Astrocyte of the cerebellum (primary cell): ENCODE results near the gene BBS9.
A peak's percentile ranks its signal among the peaks of the same experiment; 100 is the strongest.

Experiments
- DNase-seq: peaks from one replicate; pipeline ENCODE4 v3.0.0-alpha.2; 2011; ENCODE audit warnings: low read depth
- H3K4me3 ChIP-seq: 2 replicates; pipeline ENCODE4 v1.5.1; 2011; ENCODE audit warnings: mild to moderate bottlenecking, low read depth, low read length, moderate library complexity
- CTCF ChIP-seq: IDR thresholded peaks from 2 replicates; pipeline ENCODE4 v1.5.1; 2012; ENCODE audit warnings: low read length, low read depth, moderate library complexity, mild to moderate bottlenecking; ENCODE audit errors: missing control alignments
- in situ Hi-C: cut with HindIII; loops from 2 replicates; pipeline ENCODE4 v1.10.0; 2017; ENCODE audit warnings: low sequenced_read_pairs

The BBS9 gene

GRCh38 chr7:33143996-33144718 is 14.8 kb downstream of the BBS9 start:
- H3K4me3 ChIP-seq = no peak overlapping the region
- peak; percentile 80 for DNase-seq
- in situ Hi-C loops = no loop called here
- TF ChIP-seq CTCF = no peak

GRCh38 chr7:33145156-33145555 is 15.8 kb downstream of the BBS9 start:
- DNase-seq = no peak
- TF ChIP-seq CTCF = no peak
- H3K4me3 ChIP-seq = no peak overlapping the region
- in situ Hi-C loops = no loop called here

DNA sequence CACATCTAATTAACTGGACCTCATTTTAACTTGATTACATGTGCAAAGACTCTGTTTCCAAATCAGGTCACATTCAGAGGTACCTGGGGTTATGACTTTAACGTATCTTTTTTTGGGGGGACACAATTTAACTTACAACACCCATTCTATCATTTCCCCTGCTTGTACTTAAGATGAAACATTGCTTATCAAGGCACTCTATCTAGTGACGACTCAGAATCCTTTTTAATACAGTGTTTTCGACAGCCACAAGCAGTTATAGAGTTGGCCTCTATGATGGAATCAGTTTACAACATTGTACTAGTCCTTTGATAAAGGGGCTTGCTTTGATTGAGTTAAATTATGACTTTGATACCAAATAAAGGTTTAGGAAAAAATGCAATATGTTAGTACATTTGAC is 22.7 kb downstream of the BBS9 start:
- no peak for TF ChIP-seq CTCF
- no peak for DNase-seq
- H3K4me3 ChIP-seq = no peak overlapping the region
- in situ Hi-C loops = no loop called here

GRCh38 chr7:33155811-33156210 is 26.4 kb downstream of the BBS9 start:
- H3K4me3 ChIP-seq = no peak overlapping the region
- in situ Hi-C loops = no loop called here
- TF ChIP-seq CTCF = no peak
- peak; percentile 70 for DNase-seq

DNA sequence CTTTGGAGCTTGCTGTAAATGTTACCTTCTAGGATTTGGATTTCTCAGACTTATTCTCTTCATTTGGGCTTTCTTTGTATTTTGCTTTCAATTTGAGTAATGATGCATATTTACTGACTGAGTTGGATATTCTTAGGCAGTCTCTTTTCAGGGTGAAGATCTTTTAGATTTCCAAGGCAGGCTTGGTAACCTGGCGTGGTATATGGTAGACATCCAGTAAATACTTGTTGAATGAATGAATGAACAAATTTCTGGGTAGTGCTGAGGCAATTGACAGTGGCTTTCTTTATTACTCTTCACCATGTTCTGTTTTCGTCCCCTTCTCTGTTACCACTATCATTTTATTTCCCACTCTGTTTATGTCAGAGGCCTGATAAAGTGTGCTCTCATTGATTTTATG is 27.1 kb downstream of the BBS9 start:
- no peak for TF ChIP-seq CTCF
- H3K4me3 ChIP-seq = no peak overlapping the region
- no peak for DNase-seq
- in situ Hi-C loops = no loop called here

DNA sequence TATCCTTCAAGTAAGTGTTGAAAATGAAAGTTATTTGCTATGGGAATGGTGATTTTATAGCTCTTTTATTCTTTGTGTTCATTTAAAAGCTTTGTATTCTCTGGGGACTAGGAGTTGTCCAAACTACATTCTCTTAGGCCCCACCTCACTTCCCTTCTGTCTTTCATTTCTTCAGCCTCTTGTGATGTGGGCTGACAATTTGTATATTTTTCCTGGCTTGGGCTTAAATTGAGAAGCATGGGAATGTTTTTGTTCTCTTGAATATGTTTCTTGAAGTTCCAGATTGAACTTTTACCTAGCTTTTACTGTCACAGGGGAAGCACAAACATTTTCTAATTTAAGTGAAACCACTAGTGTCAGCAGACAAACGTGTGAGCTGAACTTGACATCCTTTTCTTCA is 27.9 kb downstream of the BBS9 start:
- TF ChIP-seq CTCF = no peak
- peak; percentile 33 for DNase-seq
- no peak overlapping the region for H3K4me3 ChIP-seq
- in situ Hi-C loops = no loop called here
